Loucy (cell line): ENCODE results near the gene ANXA3.

Experiments
- H2AFZ ChIP-seq: fragments of 200-600 bp; sonication (generic); 2 replicates; pipeline ENCODE4 v1.6.0; 2016; ENCODE audit warnings: antibody characterized with exemption, mild to moderate bottlenecking, low read length, moderate library complexity
- H3F3A ChIP-seq: fragments of 200-600 bp; 2 replicates; pipeline ENCODE4 v1.6.0; 2016; ENCODE audit warnings: antibody characterized with exemption, low read depth, mild to moderate bottlenecking
- H3K27me3 ChIP-seq: fragments of 200-600 bp; sonication (generic); 2 replicates; pipeline ENCODE4 v1.6.1; 2014; ENCODE audit warnings: low read length, mild to moderate bottlenecking; ENCODE audit not compliant: insufficient read depth, poor library complexity, severe bottlenecking
- H3K36me3 ChIP-seq: fragments of 200-600 bp; sonication (generic); 2 replicates; pipeline ENCODE4 v1.6.1; 2016; ENCODE audit warnings: low read length; ENCODE audit not compliant: insufficient read depth
- H3K4me1 ChIP-seq: fragments of 200-600 bp; sonication (generic); 2 replicates; pipeline ENCODE4 v1.5.1; 2014; ENCODE audit warnings: low read length, mild to moderate bottlenecking; ENCODE audit not compliant: insufficient read depth, poor library complexity, severe bottlenecking
- H3K4me2 ChIP-seq: fragments of 200-600 bp; sonication (generic); 2 replicates; pipeline ENCODE4 v1.6.0; 2014; ENCODE audit warnings: antibody characterized with exemption, low read length, low read depth, mild to moderate bottlenecking; ENCODE audit not compliant: poor library complexity, severe bottlenecking
- H3K4me3 ChIP-seq: fragments of 200-600 bp; sonication (generic); 2 replicates; pipeline ENCODE4 v1.5.1; 2014; ENCODE audit warnings: low read length, mild to moderate bottlenecking, mixed read lengths; ENCODE audit not compliant: poor library complexity, severe bottlenecking
- H3K79me2 ChIP-seq: fragments of 200-600 bp; sonication (generic); 2 replicates; pipeline ENCODE4 v1.6.1; 2014; ENCODE audit warnings: low read length; ENCODE audit not compliant: insufficient read depth
- H3K9ac ChIP-seq: fragments of 200-600 bp; sonication (generic); 2 replicates; pipeline ENCODE4 v1.6.0; 2014; ENCODE audit warnings: mild to moderate bottlenecking, low read depth, low read length, moderate library complexity; ENCODE audit not compliant: poor library complexity, severe bottlenecking
- H3K9me2 ChIP-seq: fragments of 200-600 bp; sonication (generic); replicated peaks from 2 replicates; pipeline ENCODE4 v1.6.1; 2016; ENCODE audit warnings: low read depth, low read length, mixed read lengths
- H3K9me3 ChIP-seq: fragments of 200-600 bp; sonication (generic); 2 replicates; pipeline ENCODE4 v1.6.1; 2014; ENCODE audit warnings: mild to moderate bottlenecking, antibody characterized with exemption, low read length, low read depth; ENCODE audit not compliant: insufficient read depth
- H4K20me1 ChIP-seq: fragments of 200-600 bp; sonication (generic); 2 replicates; pipeline ENCODE4 v1.6.0; 2014; ENCODE audit warnings: antibody characterized with exemption, low read length, mild to moderate bottlenecking; ENCODE audit not compliant: insufficient read depth, poor library complexity, severe bottlenecking
- CTCF ChIP-seq: fragments of 200-600 bp; sonication (generic); conservative IDR thresholded peaks from 2 replicates; pipeline ENCODE4 v1.5.1; 2014; ENCODE audit warnings: mild to moderate bottlenecking, antibody characterized with exemption, low read length
- EZH2phosphoT487 ChIP-seq: fragments of 200-600 bp; IDR thresholded peaks from 2 replicates; pipeline ENCODE4 v1.6.1; 2018; ENCODE audit warnings: antibody characterized with exemption, mild to moderate bottlenecking, moderate library complexity, borderline replicate concordance

Gene ANXA3

DNA sequence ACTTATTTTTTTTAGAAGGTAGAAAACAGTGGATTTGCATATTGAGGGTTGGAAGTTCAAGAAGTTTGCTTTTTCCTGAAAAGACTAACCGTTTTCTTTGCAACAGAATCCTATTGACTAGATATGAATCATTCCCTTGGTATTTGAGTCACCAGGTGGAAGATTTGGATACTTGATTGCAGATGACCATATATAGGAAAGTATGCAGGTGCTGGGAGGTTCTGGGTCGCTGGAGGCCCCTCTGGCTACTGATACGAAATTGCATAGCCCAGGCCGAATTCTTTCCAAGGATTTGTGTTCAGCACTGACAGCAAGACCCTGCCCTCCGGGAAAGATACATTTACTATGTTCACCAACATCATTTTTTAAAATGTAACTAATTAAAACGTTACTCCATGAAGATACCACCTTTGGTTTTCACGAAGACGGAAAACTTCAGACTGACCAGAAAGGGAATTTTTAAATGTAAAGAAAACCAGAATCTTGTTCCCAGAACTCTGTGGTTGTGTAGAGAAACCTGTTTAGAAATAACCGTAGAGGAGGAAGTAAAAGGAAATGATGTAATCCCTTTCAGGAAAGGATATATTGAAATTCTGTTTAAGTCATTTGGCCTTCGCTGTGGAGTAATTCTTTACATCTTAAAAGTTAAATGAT lies 946 bp downstream of the ANXA3 start:
- H3K4me2 ChIP-seq: no peak overlapping the region
- peak overlapping the region; percentile 56; the same call in 1 of the 2 replicates for H2AFZ ChIP-seq
- H3K27me3 ChIP-seq: no peaks in the 10 kb centered on the region
- H3K9ac ChIP-seq: no peak overlapping the region
- H4K20me1 ChIP-seq: no peaks in the 10 kb centered on the region
- no peak overlapping the region for H3K4me3 ChIP-seq
- no peaks in the 10 kb centered on the region for H3K9me3 ChIP-seq
- H3K36me3 ChIP-seq: no peaks in the 10 kb centered on the region
- peaks cover 2% of the 10 kb centered on the region for H3K4me1 ChIP-seq
- H3K9me2 ChIP-seq: no peaks in the 10 kb centered on the region
- TF ChIP-seq CTCF (no peak), EZH2phosphoT487 (no peak)
- H3K79me2 ChIP-seq: no peaks in the 10 kb centered on the region
- H3F3A ChIP-seq: peaks cover 5% of the 10 kb centered on the region; the same call in 1 of the 2 replicates

DNA sequence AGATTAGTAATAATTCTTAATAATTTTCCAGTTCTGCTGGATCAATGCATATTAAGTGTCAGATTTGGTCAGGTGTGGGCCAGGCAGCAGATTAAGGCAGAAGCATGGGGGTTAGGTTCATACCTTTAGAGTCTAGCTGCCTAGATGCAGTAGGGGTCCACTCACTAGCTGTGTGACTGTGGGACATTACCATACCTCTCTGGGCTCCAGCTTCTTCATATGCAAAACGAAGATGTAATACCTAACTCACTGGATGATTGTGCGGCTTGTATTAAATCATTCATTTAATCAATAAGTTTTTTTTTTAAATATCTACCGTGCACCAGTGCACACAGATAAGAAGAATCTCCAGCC lies 1.4 kb downstream of the ANXA3 start:
- H3K79me2 ChIP-seq: no peaks in the 10 kb centered on the region
- H3K4me3 ChIP-seq: no peak overlapping the region
- H3F3A ChIP-seq: peaks cover 5% of the 10 kb centered on the region; the same call in 1 of the 2 replicates
- no peak overlapping the region for H3K4me2 ChIP-seq
- no peaks in the 10 kb centered on the region for H3K9me2 ChIP-seq
- H4K20me1 ChIP-seq: no peaks in the 10 kb centered on the region
- no peaks in the 10 kb centered on the region for H3K27me3 ChIP-seq
- no peaks in the 10 kb centered on the region for H3K9me3 ChIP-seq
- peaks cover 5% of the 10 kb centered on the region for H3K4me1 ChIP-seq
- H3K36me3 ChIP-seq: no peaks in the 10 kb centered on the region
- TF ChIP-seq CTCF: no peak
- TF ChIP-seq EZH2phosphoT487: no peak
- no peak overlapping the region for H2AFZ ChIP-seq
- H3K9ac ChIP-seq: no peak overlapping the region

DNA sequence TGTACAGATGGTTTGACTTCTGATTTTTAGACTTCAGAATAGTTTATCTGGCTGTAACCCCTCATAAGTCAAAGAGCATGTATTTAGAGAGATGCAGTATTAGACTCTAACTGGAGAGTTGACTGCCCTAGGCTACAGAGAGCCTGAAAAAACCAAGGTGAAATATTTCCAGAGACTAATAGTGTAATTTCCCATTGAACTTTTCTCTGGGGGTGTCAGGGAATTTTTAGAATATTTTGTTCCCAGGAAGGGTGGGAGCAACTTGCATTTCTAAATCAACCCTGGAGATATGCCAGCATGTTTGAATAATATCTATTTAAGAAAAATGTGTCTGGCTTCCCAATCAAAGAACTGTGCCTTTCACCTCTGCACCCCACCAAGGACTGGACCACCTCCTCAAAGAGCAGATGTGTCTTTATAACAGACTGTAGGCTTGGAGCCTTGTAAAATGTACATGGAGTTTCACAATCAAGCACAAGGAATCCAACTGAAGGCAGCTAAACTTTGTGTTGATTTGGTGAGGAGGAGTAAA lies 2.0 kb downstream of the ANXA3 start:
- Histone ChIP-seq H3K79me2 (no peaks in the 10 kb centered on the region), H3K4me2 (no peak overlapping the region), H3K27me3 (no peaks in the 10 kb centered on the region), H3K9me2 (no peaks in the 10 kb centered on the region), H3K9ac (no peak overlapping the region), H3F3A (peaks cover 5% of the 10 kb centered on the region; the same call in 1 of the 2 replicates), H3K36me3 (no peaks in the 10 kb centered on the region), H3K4me3 (no peak overlapping the region), H4K20me1 (no peaks in the 10 kb centered on the region), H2AFZ (no peak overlapping the region), H3K4me1 (peaks cover 11% of the 10 kb centered on the region), H3K9me3 (no peaks in the 10 kb centered on the region)
- TF ChIP-seq EZH2phosphoT487: no peak
- TF ChIP-seq CTCF: no peak
